IMR-90 (cell line): Measurements from ENCODE around the gene WNT9B.

Source experiments
- CEBPB ChIP-seq: IDR thresholded peaks from 2 replicates; pipeline ENCODE4 v1.6.1; 2012; ENCODE audit warnings: low read depth, low read length, improper control_type of control experiment
- MAFK ChIP-seq: IDR thresholded peaks from 2 replicates; pipeline ENCODE4 v1.6.1; 2012; ENCODE audit warnings: low read depth, low read length, improper control_type of control experiment
- MAZ ChIP-seq: IDR thresholded peaks from 2 replicates; pipeline ENCODE4 v1.6.1; 2012; ENCODE audit warnings: low read depth, mild to moderate bottlenecking, low read length, improper control_type of control experiment, moderate library complexity, borderline replicate concordance
- MXI1 ChIP-seq: IDR thresholded peaks from 2 replicates; pipeline ENCODE4 v1.6.1; 2012; ENCODE audit warnings: low read depth, mild to moderate bottlenecking, low read length, moderate library complexity, borderline replicate concordance
- POLR2A ChIP-seq: IDR thresholded peaks from 2 replicates; pipeline ENCODE4 v1.6.1; 2012; ENCODE audit warnings: mild to moderate bottlenecking, low read depth, low read length
- RAD21 ChIP-seq: IDR thresholded peaks from 2 replicates; pipeline ENCODE4 v1.6.1; 2012; ENCODE audit warnings: low read length, improper control_type of control experiment
- RCOR1 ChIP-seq: IDR thresholded peaks from 2 replicates; pipeline ENCODE4 v1.6.1; 2012; ENCODE audit warnings: mild to moderate bottlenecking, low read length, improper control_type of control experiment; ENCODE audit not compliant: insufficient replicate concordance
- SMC3 ChIP-seq: fragments of 150-350 bp; IDR thresholded peaks from 2 replicates; pipeline ENCODE4 v1.6.1; 2016; ENCODE audit warnings: low read depth, mild to moderate bottlenecking, antibody characterized with exemption, low read length, moderate library complexity
- TF ChIP-seq, protein P1 (sequence below): conservative IDR thresholded peaks from 2 replicates; pipeline ENCODE4 v1.5.1; 2012; ENCODE audit warnings: mild to moderate bottlenecking, low read depth, low read length, improper control_type of control experiment
- TF ChIP-seq, protein P2 (sequence below): fragments of 150-350 bp; IDR thresholded peaks from 2 replicates; pipeline ENCODE4 v1.6.1; 2016; ENCODE audit warnings: low read depth, mild to moderate bottlenecking, low read length, moderate library complexity, borderline replicate concordance

DNA sequence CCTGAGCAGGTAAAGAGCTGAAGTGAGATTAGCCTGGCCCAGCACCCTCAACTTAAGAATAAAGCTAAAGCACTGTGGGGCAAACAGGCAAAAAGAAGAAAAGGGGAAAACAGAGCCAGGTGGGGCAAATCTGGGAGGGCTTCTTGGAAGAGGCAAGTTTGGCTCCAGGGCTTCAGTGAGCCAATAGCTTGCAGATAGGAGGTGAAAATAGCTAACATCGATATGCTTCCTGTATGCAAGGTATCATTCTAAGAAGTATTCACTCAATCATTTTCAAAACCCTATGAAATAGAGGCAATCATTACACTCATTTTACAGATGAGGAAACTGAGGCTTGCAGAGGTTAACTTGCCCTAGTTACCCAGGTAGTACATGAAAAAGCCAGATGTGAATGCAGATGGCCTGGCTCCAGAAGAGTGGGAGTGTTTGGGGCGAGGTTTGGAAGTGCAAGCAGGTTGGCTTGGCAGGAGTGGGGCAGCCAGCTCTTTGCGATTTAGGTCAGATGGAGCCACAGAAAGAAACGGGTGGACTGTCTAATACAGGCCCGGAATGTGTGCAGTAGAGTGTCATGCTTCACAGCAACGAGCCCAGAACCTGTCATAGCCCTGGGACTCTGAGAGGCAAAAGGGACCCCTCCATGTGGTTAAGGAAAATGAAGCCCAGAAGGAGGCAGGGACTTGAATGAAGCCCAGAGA lies 38.6 kb upstream of the WNT9B start:
- TF ChIP-seq RAD21 (no peak), MXI1 (no peak), CEBPB (no peak), SMC3 (no peak), POLR2A (no peak), MAFK (no peak), MAZ (no peak), RCOR1 (no peak)
- TF ChIP-seq, protein P1, sequence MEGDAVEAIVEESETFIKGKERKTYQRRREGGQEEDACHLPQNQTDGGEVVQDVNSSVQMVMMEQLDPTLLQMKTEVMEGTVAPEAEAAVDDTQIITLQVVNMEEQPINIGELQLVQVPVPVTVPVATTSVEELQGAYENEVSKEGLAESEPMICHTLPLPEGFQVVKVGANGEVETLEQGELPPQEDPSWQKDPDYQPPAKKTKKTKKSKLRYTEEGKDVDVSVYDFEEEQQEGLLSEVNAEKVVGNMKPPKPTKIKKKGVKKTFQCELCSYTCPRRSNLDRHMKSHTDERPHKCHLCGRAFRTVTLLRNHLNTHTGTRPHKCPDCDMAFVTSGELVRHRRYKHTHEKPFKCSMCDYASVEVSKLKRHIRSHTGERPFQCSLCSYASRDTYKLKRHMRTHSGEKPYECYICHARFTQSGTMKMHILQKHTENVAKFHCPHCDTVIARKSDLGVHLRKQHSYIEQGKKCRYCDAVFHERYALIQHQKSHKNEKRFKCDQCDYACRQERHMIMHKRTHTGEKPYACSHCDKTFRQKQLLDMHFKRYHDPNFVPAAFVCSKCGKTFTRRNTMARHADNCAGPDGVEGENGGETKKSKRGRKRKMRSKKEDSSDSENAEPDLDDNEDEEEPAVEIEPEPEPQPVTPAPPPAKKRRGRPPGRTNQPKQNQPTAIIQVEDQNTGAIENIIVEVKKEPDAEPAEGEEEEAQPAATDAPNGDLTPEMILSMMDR: no peak
- TF ChIP-seq, protein P2, sequence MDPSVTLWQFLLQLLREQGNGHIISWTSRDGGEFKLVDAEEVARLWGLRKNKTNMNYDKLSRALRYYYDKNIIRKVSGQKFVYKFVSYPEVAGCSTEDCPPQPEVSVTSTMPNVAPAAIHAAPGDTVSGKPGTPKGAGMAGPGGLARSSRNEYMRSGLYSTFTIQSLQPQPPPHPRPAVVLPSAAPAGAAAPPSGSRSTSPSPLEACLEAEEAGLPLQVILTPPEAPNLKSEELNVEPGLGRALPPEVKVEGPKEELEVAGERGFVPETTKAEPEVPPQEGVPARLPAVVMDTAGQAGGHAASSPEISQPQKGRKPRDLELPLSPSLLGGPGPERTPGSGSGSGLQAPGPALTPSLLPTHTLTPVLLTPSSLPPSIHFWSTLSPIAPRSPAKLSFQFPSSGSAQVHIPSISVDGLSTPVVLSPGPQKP: no peak
